Astrocyte of the spinal cord (primary cell): ENCODE measurements around the gene SH3RF1.
A peak's percentile ranks its signal among the peaks of the same experiment; 100 is the strongest.
"Not testable (repeated sequence)": the region's sequence is repeated elsewhere in the genome, so short reads cannot be mapped to it uniquely, and the experiment has no call there.

Experiments
- DNase-seq: peaks from one replicate; pipeline ENCODE4 v3.0.0; 2011; ENCODE audit warnings: low read depth, low spot score
- H3K4me3 ChIP-seq: 2 replicates; pipeline ENCODE4 v1.5.1; 2011; ENCODE audit warnings: low read depth, mild to moderate bottlenecking, low read length, moderate library complexity
- in situ Hi-C: cut with HindIII; loops from 2 replicates; pipeline ENCODE4 v1.10.0; 2017; ENCODE audit warnings: low sequenced_read_pairs
- TF ChIP-seq, protein P1 (sequence below): IDR thresholded peaks from 2 replicates; pipeline ENCODE4 v1.5.1; 2012; ENCODE audit warnings: low read depth, mild to moderate bottlenecking, low read length, inconsistent platforms

The SH3RF1 gene

DNA sequence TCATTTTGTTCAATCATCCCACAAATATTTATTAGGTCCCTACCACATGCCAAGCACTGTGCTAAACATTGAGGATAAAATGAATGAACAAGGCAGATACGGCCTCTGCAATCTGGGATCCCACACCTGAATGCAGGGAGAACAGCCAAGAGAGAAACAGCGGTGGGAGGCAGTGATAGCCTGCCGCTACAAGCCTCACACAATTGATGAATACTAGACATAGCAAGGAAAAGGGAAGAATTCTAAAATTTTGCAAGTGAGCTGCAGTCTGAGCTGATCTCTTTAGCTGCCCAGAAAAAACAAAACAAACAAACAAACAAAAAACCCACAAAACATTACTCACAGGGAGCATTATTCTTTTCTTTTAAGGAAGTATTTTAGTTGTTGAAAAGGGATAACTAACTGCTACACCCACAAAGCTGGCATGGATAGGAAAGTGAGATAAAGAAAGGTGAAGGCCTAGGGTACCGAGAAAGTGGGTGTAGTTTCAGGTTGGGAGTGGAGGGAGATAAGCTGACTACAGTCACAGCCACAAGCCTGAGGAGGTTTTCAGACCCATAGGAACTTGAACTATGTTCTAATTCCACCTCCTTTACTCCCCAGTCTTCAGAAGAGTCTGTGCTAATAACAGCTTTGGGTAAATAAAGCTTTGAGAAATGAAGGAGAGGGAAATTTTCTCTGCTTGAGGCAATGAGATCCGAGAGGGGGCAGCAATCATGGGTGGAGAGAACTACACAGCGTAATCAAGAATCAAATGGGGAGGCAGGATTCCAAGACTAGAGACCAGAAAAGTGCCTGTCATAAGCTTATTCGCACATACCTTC lies 85.4 kb downstream of the SH3RF1 start:
- no peak for DNase-seq
- in situ Hi-C loops, result no loop called here
- no peak overlapping the region for H3K4me3 ChIP-seq
- TF ChIP-seq, protein P1, sequence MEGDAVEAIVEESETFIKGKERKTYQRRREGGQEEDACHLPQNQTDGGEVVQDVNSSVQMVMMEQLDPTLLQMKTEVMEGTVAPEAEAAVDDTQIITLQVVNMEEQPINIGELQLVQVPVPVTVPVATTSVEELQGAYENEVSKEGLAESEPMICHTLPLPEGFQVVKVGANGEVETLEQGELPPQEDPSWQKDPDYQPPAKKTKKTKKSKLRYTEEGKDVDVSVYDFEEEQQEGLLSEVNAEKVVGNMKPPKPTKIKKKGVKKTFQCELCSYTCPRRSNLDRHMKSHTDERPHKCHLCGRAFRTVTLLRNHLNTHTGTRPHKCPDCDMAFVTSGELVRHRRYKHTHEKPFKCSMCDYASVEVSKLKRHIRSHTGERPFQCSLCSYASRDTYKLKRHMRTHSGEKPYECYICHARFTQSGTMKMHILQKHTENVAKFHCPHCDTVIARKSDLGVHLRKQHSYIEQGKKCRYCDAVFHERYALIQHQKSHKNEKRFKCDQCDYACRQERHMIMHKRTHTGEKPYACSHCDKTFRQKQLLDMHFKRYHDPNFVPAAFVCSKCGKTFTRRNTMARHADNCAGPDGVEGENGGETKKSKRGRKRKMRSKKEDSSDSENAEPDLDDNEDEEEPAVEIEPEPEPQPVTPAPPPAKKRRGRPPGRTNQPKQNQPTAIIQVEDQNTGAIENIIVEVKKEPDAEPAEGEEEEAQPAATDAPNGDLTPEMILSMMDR, result peak; percentile 14

DNA sequence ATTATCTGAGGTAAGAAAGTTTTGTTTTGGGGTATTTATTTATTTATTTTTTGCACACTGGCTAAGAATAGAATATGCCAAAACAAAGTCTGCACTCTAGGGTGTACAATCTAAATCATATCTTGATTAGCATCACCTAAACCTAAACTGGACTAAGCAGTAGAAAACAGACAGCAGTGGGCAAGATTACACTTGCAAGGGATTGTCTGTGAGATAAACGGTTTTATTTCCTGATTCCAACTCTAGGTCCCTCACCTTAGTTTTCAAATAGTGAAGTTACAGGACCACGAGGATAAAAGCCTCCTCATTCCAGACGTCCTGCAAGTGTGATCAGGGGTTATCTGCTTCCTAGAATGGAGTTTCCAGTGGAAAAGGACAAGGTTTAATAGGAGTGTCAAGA lies 86.1 kb downstream of the SH3RF1 start:
- no peak overlapping the region for H3K4me3 ChIP-seq
- in situ Hi-C loops, result no loop called here
- DNase-seq, result no peak
- TF ChIP-seq, protein P1, result no peak

- TF ChIP-seq, protein P1, result no peak
- no peak overlapping the region for H3K4me3 ChIP-seq
- in situ Hi-C loops, result no loop called here
- no peak for DNase-seq
These were observed 86.5 kb downstream of the SH3RF1 start for GRCh38 chr4:169184236-169184635.

DNA sequence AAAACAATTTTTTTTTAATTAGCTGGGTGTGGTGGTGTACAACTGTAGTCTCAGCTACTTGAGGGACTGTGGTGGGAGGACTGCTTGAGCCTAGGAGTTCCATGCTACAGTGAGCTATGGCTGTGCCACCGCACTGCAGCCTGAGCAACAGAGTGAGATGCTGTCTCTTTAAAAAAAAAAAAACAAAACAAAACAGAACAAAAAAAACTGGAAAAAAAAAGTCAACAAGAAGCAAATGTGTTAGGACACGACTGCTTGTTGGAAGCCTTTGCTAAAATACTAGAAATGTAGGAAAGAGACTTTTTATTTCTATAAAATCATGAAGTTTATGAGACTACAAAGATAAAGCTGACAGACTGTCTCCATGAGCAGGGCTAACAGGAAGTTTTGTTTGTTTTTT lies 87.2 kb downstream of the SH3RF1 start:
- in situ Hi-C loops, result no loop called here
- no peak overlapping the region for H3K4me3 ChIP-seq
- DNase-seq, result no peak
- TF ChIP-seq, protein P1, result no peak

DNA sequence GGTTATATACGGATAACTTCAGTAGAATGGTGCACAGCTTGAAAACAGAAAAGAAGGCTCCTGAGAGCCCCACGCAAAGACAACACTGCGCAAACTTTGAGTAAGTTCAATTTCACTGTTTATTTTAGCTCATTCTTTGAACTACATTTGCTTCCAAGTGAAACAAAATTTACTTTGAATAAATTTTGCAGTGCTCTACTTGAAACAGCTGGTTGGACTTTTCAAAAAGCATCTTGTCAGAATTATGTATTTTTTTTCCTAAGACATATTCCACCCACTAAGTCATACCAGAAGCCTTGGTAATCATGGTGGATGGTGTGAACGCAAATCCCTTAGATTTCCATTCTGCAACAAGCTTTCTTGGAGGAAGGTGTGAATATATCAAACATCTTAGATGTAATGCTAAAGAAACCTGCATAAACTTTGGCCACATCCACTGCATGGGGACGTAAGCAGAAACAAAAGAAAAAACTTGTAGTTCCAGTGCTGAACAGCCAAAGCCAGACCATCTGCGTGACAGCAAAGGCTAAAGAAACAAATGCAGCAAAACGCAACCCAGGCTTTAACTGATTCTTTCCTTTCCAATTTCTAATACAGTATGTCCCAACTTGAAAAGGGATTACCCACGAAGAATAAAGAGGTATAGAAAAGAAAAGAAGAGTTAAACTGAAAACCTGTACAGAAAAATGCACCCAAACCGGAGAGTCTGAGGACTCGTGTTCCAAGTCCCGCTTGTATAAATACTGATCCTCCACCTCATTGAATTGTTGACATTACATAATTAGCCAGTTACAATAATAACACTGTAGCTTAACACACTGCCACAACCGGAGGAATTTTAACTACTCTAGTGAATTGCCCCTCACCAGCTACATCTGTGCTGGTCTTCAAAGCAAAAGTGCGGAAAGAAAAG lies 90.9 kb downstream of the SH3RF1 start:
- DNase-seq, result peak; percentile 55
- TF ChIP-seq, protein P1, result no peak
- in situ Hi-C loops, result no loop called here
- no peak overlapping the region for H3K4me3 ChIP-seq

DNA sequence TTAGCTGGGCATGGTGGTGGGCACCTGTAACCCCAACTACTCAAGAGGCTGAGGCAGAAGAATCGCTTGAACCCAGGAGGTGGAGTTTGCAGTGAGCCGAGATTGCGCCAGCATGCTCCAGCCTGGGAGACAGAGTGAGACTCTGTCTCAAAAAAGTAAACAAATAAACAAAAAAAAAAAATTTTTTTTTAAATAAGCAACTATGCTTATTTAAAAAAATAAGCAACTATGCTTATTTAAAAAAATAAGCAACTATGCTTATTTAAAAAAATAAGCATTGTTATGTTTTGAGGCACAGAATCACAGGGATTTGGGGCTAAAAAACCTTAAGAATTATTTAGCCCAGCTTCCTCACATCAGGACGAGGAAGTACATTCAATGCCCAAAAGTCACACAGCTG lies 92.7 kb downstream of the SH3RF1 start:
- DNase-seq, H3K4me3 ChIP-seq, in situ Hi-C loops: not testable (repeated sequence)

DNA sequence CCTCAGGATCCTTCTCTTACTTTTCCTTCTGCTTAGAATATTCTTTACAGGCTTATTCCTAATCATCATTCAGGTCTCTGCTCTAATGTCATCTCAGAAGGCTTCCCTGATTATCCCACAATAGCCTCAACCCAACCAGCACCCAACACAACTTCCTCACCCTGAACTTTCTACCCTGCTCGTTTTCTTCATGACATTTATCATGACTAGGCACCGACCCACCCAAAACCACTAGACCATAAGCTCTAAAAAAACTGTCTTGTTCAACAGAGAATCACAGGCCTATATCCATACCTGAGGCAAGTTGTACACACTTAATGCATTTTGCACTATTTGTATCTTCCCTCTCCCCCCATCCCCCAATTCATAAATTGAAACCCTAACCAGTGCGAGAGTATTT lies 95.3 kb downstream of the SH3RF1 start:
- in situ Hi-C loops, result no loop called here
- no peak for DNase-seq
- TF ChIP-seq, protein P1, result no peak
- no peak overlapping the region for H3K4me3 ChIP-seq
